Mucosa of stomach (tissue), 1 donor: Measurements from ENCODE around the gene MSLN.
A peak's percentile ranks its signal among the peaks of the same experiment; 100 is the strongest.
"Not testable (repeated sequence)": the region's sequence is repeated elsewhere in the genome, so short reads cannot be mapped to it uniquely, and the experiment has no call there.

Experiments used
- H3K27me3 ChIP-seq: one replicate; pipeline ENCODE4 v1.7.0; 2013; ENCODE audit warnings: mild to moderate bottlenecking, low read length; ENCODE audit not compliant: control insufficient read depth, insufficient read depth
- H3K36me3 ChIP-seq: one replicate; pipeline ENCODE4 v1.7.0; 2013; ENCODE audit warnings: low read length; ENCODE audit not compliant: control insufficient read depth, insufficient read depth
- H3K4me1 ChIP-seq: one replicate; pipeline ENCODE4 v1.7.0; 2013; ENCODE audit warnings: mild to moderate bottlenecking, low read length; ENCODE audit not compliant: control insufficient read depth, insufficient read depth
- H3K4me3 ChIP-seq: one replicate; pipeline ENCODE4 v1.7.0; 2013; ENCODE audit warnings: low read length
- H3K9ac ChIP-seq: one replicate; pipeline ENCODE4 v1.7.0; 2013; ENCODE audit warnings: mild to moderate bottlenecking, low read length, moderate library complexity
- H3K9me3 ChIP-seq: one replicate; pipeline ENCODE4 v1.7.0; 2013; ENCODE audit warnings: mild to moderate bottlenecking, low read length, moderate library complexity; ENCODE audit not compliant: control insufficient read depth
- donor health status: Pancreatic carcinoma.

MSLN gene

GRCh38 chr16:760545-761343 is at the start of gene MSLN:
MSLN (plus strand) TSS chr16:760734; CDS start chr16:762681, 1,947 bp downstream.
- H3K9ac ChIP-seq, result no peak within 1 kb of the TSS
- peaks cover 32% of the 10 kb centered on the region for H3K4me1 ChIP-seq
- H3K9me3 ChIP-seq, result no peaks in the 10 kb centered on the region
- no peak within 1 kb of the TSS for H3K4me3 ChIP-seq
- peaks cover 8% of the 10 kb centered on the region for H3K27me3 ChIP-seq
- no peaks in the 10 kb centered on the region for H3K36me3 ChIP-seq

GRCh38 chr16:711084-711483 is 49.5 kb upstream of the MSLN start:
- Histone ChIP-seq H3K4me1 (peaks cover 13% of the 10 kb centered on the region), H3K27me3 (peaks cover 69% of the 10 kb centered on the region), H3K36me3 (no peaks in the 10 kb centered on the region), H3K9me3 (no peaks in the 10 kb centered on the region), H3K4me3 (no peak overlapping the region), H3K9ac (no peak overlapping the region)

- H3K27me3 ChIP-seq, result peaks cover 69% of the 10 kb centered on the region
- no peaks in the 10 kb centered on the region for H3K9me3 ChIP-seq
- H3K36me3 ChIP-seq, result no peaks in the 10 kb centered on the region
- no peak overlapping the region for H3K9ac ChIP-seq
- no peak overlapping the region for H3K4me3 ChIP-seq
- H3K4me1 ChIP-seq, result peaks cover 19% of the 10 kb centered on the region
Measured at GRCh38 chr16:711548-712320, 48.8 kb upstream of the MSLN start.

- not testable (repeated sequence) for H3K9me3 ChIP-seq, H3K36me3 ChIP-seq, H3K4me3 ChIP-seq, H3K9ac ChIP-seq
- Histone ChIP-seq H3K4me1 (peaks cover 16% of the 10 kb centered on the region), H3K27me3 (peaks cover 63% of the 10 kb centered on the region)
Measured at GRCh38 chr16:712740-713250, 47.7 kb upstream of the MSLN start.

DNA sequence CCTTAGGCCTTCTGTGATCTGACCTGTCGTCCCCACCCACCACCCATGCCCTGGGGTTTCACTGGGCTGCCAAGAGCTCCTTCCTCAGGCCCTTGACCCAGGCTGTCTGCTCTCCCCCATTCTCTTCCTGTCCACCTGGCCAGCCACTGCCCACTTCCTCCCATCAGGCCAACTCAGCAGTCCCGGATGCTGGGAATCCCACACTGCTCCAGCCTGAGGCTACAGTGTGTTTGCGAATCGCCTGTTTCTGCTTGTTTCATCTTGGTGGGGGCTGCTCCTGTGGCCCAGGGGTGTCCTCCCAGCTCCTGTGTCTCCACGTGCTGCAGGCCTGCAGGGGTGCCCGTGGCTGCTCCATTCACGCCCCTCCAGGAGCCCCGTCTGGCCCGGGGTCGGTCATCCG is 46.5 kb upstream of the MSLN start:
- Histone ChIP-seq H3K9ac (no peak overlapping the region), H3K27me3 (peaks cover 50% of the 10 kb centered on the region), H3K4me1 (peaks cover 24% of the 10 kb centered on the region), H3K9me3 (no peaks in the 10 kb centered on the region), H3K36me3 (no peaks in the 10 kb centered on the region), H3K4me3 (no peak overlapping the region)

DNA sequence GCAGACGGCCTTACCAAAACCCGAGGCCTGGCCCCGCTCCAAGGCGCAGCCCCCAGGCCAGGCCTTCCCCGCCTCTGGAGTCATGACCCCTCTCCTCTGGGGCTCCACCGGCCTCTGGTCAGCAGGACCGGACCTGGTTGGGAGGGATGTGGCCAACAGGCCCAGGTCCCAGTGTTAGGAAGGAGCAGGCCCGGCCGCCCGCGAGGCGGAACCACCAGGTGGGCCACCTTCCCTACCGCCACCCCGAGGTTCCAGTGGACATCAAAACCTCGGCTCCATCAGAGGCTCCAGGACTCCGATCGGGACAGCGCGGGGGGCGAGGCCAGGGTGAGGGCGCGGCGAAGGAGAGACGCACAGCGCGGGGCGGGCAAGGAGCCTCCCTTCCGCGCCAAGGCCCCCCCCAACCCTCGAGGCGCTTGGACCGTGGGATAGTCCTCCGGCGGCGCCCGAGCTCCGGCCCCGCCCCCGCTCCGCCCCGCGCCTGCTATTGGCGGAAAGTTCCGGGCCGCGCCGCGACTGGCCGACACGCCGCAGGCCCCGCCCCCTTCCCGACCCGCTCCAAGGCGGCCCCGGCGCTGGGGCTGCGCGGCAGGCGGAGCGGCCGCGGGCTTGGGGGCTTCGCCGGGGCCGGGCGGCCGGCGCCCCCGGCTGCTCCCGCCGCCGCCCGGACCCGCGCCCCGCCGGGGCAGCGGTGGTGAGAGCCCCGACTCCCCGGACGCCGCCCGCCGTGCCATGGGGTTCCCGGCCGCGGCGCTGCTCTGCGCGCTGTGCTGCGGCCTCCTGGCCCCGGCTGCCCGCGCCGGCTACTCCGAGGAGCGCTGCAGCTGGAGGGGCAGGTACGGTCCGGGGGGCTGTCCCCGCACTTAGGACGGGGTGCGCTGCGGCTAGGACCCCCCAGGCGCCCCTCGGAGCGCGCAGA is 45.7 kb upstream of the MSLN start, which contains the start of gene METRN:
METRN (plus strand) TSS at position 561 of the 919 bp plus-strand sequence; CDS start at position 733, 172 bp downstream.
- Histone ChIP-seq H3K27me3 (peaks cover 42% of the 10 kb centered on the region), H3K4me3 (no peak within 1 kb of the TSS), H3K9me3 (no peaks in the 10 kb centered on the region), H3K9ac (peak within 1 kb of the TSS; percentile 3), H3K4me1 (peaks cover 31% of the 10 kb centered on the region), H3K36me3 (no peaks in the 10 kb centered on the region)

GRCh38 chr16:715477-716199 is 44.9 kb upstream of the MSLN start:
- peaks cover 37% of the 10 kb centered on the region for H3K4me1 ChIP-seq
- H3K27me3 ChIP-seq, result peaks cover 34% of the 10 kb centered on the region
- H3K9ac ChIP-seq, result peak overlapping the region; percentile 3
- no peaks in the 10 kb centered on the region for H3K36me3 ChIP-seq
- no peaks in the 10 kb centered on the region for H3K9me3 ChIP-seq
- H3K4me3 ChIP-seq, result no peak overlapping the region

- H3K9ac ChIP-seq, result peak overlapping the region; percentile 3
- peaks cover 29% of the 10 kb centered on the region for H3K27me3 ChIP-seq
- H3K4me1 ChIP-seq, result peaks cover 37% of the 10 kb centered on the region
Measured at GRCh38 chr16:716200-716568, 44.4 kb upstream of the MSLN start.

DNA sequence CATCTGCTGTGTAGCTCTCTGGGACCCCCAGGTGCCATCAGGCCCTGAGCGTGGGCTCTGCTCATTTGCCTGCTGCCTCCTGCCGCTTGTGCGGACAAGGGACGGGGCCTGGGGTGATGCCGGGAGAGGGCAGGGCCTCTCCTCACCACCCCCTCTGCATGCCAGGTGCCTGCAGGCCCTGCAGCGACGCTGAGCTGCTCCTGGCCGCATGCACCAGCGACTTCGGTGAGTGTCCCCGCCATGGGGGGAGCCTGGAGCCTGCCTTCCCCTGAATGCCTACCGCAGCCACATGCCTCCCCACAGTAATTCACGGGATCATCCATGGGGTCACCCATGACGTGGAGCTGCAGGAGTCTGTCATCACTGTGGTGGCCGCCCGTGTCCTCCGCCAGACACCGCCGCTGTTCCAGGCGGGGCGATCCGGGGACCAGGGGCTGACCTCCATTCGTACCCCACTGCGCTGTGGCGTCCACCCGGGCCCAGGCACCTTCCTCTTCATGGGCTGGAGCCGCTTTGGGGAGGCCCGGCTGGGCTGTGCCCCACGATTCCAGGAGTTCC is 43.7 kb upstream of the MSLN start:
- H3K9me3 ChIP-seq, result no peaks in the 10 kb centered on the region
- H3K9ac ChIP-seq, result no peak overlapping the region
- no peaks in the 10 kb centered on the region for H3K36me3 ChIP-seq
- peaks cover 42% of the 10 kb centered on the region for H3K4me1 ChIP-seq
- H3K4me3 ChIP-seq, result no peak overlapping the region
- peaks cover 24% of the 10 kb centered on the region for H3K27me3 ChIP-seq

More at GRCh38 chr16:716200-716568, 44.4 kb upstream of the MSLN start:
- no peak overlapping the region for H3K4me3 ChIP-seq
- no peaks in the 10 kb centered on the region for H3K9me3 ChIP-seq
- H3K36me3 ChIP-seq, result no peaks in the 10 kb centered on the region

DNA sequence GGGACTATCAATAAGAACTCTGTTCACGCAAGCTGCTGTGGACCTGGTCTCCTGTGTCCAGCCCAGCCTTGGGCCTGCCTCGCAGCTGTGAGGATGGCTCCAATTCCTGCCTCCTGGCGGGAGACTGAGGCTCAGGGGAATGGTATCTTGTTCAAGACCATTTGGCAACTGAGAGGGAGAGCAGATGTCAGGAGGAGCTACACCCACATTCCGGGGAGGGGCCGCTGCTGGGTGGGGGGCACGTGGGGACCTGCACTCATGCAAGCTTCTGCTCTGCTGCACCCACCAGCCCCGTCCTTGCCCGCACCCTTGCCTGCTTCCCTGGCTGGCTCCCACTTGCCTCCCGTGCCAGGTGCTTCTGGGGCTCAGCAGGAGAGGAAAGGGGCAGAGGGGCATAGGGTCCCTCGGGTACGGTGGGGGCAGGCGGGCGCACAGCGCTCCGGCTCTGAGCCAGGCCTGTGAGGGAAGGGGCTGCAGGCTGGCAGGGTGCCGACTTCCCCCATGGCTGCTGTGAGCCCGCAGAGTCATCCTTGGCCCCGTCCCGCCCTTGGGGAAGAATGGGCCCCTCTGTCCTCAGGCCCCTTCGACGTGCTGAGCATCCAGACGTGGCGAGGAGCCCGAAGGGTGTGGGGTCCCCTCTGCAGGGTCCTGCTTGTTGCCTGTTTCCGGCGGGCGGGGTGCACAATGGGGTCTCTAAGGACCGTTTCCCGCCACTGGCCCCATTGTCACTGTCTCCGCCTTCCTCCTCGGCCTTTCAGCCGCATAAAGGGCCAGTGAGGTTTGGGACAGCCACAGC is 42.9 kb upstream of the MSLN start:
- Histone ChIP-seq H3K4me1 (peaks cover 44% of the 10 kb centered on the region), H3K36me3 (no peaks in the 10 kb centered on the region), H3K9me3 (no peaks in the 10 kb centered on the region), H3K4me3 (no peak overlapping the region), H3K9ac (no peak overlapping the region), H3K27me3 (peaks cover 24% of the 10 kb centered on the region)
